ENCODE data around the gene VPS26C.

GRCh38 chr21:37220433-37220980 lies 46.6 kb downstream of the VPS26C start:
- no peak; the same call in 1 of the 2 replicates for TF ChIP-seq POLR2A (IDR thresholded peaks at IDR 0.05; ENCODE audit: low read depth, low read length)
- no peak for TF ChIP-seq POLR2AphosphoS5 (IDR thresholded peaks at IDR 0.05; ENCODE audit: low read depth, low read length)
- no peak for TF ChIP-seq TAF1 (IDR thresholded peaks at IDR 0.05; ENCODE audit: borderline replicate concordance, low read depth, low read length)

All from GM12892 (cell line).